Breast epithelium (tissue), 3 donors: ENCODE data around the gene BORCS5.

Source experiments
- POLR2A ChIP-seq: fragments of 450-650 bp; IDR thresholded peaks from one replicate; pipeline ENCODE4 v1.6.1; 2016; ENCODE audit warnings: antibody characterized with exemption, mild to moderate bottlenecking, moderate library complexity
- POLR2AphosphoS5 ChIP-seq, 3 donors: sonication (generic); formaldehyde crosslinking; IDR thresholded peaks; one replicate each; pipeline ENCODE4 v1.6.1; 2017; ENCODE audit warnings: antibody characterized with exemption in 3 of 3
- TF ChIP-seq, protein P1 (sequence below), 3 donors: fragments of 450-650 bp; IDR thresholded peaks; one replicate each; pipeline ENCODE4 v1.5.1; 2016 to 2017; ENCODE audit warnings: antibody characterized with exemption in 3 of 3, mild to moderate bottlenecking in 3 of 3, moderate library complexity in 3 of 3

DNA sequence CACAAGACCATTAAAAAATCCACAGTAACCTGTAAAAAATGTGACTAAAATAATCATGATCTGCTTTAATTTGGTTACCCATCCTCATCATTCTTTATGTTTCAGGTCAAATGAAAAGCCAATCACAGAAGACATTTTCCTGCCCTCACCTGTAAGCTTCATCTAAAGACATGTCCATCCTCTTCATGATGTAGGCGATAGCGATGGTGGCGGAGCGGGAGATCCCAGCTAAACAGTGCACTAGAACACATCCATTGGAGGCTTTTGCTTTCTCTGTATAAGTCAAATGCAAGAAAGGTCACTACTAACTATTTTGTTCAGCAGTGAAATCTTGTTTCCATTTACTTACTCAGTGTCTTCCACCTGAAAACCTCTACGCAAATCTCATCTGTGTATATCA lies 123.2 kb downstream of the BORCS5 start:
- TF ChIP-seq, protein P1, sequence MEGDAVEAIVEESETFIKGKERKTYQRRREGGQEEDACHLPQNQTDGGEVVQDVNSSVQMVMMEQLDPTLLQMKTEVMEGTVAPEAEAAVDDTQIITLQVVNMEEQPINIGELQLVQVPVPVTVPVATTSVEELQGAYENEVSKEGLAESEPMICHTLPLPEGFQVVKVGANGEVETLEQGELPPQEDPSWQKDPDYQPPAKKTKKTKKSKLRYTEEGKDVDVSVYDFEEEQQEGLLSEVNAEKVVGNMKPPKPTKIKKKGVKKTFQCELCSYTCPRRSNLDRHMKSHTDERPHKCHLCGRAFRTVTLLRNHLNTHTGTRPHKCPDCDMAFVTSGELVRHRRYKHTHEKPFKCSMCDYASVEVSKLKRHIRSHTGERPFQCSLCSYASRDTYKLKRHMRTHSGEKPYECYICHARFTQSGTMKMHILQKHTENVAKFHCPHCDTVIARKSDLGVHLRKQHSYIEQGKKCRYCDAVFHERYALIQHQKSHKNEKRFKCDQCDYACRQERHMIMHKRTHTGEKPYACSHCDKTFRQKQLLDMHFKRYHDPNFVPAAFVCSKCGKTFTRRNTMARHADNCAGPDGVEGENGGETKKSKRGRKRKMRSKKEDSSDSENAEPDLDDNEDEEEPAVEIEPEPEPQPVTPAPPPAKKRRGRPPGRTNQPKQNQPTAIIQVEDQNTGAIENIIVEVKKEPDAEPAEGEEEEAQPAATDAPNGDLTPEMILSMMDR (IDR thresholded peaks at IDR 0.05), result no peak
- TF ChIP-seq POLR2A, result no peak
- no peak for TF ChIP-seq POLR2AphosphoS5 (IDR thresholded peaks at IDR 0.05)
